CD4-positive, alpha-beta T cell treated with Interleukin-2 at 100 ng/mL for 4 hours (primary cell): ENCODE measurements around the gene RPL27.

Experiments
- DNase-seq: peaks from one replicate; pipeline ENCODE4 v3.0.0-alpha.2; 2020; ENCODE audit warnings: low spot score

The RPL27 gene

DNA sequence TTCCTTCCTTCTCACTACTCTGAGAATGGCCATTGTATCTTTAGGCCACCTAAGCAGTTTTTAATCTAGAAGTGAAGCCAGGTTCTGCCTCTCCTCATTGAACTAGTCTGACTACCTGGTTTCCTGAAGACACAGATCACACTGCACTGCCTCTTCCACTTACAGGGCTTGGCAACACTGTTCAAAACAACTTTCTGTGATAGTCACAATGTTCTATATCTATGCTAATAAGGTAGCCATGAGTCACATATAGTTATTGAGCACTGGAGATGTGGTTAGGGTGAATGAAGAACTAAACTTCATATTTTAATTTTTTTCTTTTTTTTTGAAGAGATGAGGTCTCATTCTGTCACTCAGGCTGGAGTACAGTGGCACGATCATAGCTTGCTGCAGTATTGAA, 53.8 kb downstream of the RPL27 start:
- DNase-seq = no peak
